Sigmoid colon (tissue), 7 donors: ENCODE results near the gene KAZN. TPM values are rescaled to one million over a fixed set of nuclear protein-coding genes. Genes with fewer than 3 reads are reported as not detected.

Experiments used
- DNase-seq: peaks from one replicate; pipeline ENCODE4 v3.0.0-alpha.2; 2019
- H3K27ac ChIP-seq, 4 donors: fragments of 200-600 bp; sonication (generic); one replicate each; pipeline ENCODE4 v1.5.1; 2016 to 2019; ENCODE audit warnings: mild to moderate bottlenecking in 1 of 4
- H3K27me3 ChIP-seq, 3 donors: fragments of 200-600 bp; sonication (generic); one replicate each; pipeline ENCODE4 v1.5.1; 2019; ENCODE audit warnings: mild to moderate bottlenecking in 1 of 3
- H3K36me3 ChIP-seq, 4 donors: fragments of 200-600 bp; sonication (generic); one replicate each; pipeline ENCODE4 v1.5.1; 2016 to 2019
- H3K4me1 ChIP-seq, 4 donors: fragments of 200-600 bp; sonication (generic); one replicate each; pipeline ENCODE4 v1.5.1; 2017 to 2019
- H3K4me3 ChIP-seq, 4 donors: fragments of 200-600 bp; sonication (generic); one replicate each; pipeline ENCODE4 v1.5.1; 2017 to 2019; ENCODE audit warnings: mild to moderate bottlenecking in 2 of 4, moderate library complexity in 1 of 4
- H3K9me3 ChIP-seq, 4 donors: fragments of 200-600 bp in 3 of 4; sonication (generic) in 3 of 4; one replicate each; pipeline versions ENCODE4 v1.5.1 to v1.6.1; 2013 to 2019
- EP300 ChIP-seq, 4 donors: sonication (generic); formaldehyde crosslinking; IDR thresholded peaks; one replicate each; pipeline ENCODE4 v1.6.1; 2017; ENCODE audit warnings: antibody characterized with exemption in 4 of 4
- POLR2A ChIP-seq, 2 donors: fragments of 450-650 bp; IDR thresholded peaks; one replicate each; pipeline ENCODE4 v1.6.1; 2016; ENCODE audit warnings: antibody characterized with exemption in 2 of 2, mild to moderate bottlenecking in 2 of 2, moderate library complexity in 2 of 2
- POLR2AphosphoS5 ChIP-seq, 4 donors: sonication (generic); formaldehyde crosslinking; IDR thresholded peaks; one replicate each; pipeline ENCODE4 v1.6.1; 2017; ENCODE audit warnings: antibody characterized with exemption in 4 of 4
- WGBS, 2 donors: extraction: QIAGEN DNeasy Blood & Tissue Kit; methylation state at CpG; one replicate each; pipeline ENCODE4 v1.1.7; 2013; 5-methylcytosine and 5-hydroxymethylcytosine counted together
- intact Hi-C: fragments of 100-400 bp; cut with DNase I; formaldehyde crosslinking; loops from one replicate; pipeline ENCODE4 v1.15.1; 2023
- polyA plus RNA-seq, 3 donors: library from polyadenylated mRNA; stranded (reverse); fragments of 200-250 nt; gene quantifications; one replicate each; pipeline ENCODE4 v1.2.3, GENCODE V29; 2013
- total RNA-seq, 4 donors: library from RNA; depleted of rRNA; stranded (reverse); fragments of >200 nt; gene quantifications; one replicate each; pipeline ENCODE4 v1.1.0, GENCODE V29; 2016
- TF ChIP-seq, protein P1 (sequence below), 4 experiments: fragments of 450-650 bp in 3 of 4; fragments of 200-600 bp in 1 of 4; IDR thresholded peaks; one replicate each; pipeline ENCODE4 v1.5.1; 2016 to 2019; ENCODE audit warnings: antibody characterized with exemption in 4 of 4, mild to moderate bottlenecking in 3 of 4, moderate library complexity in 2 of 4
- donor health status: healthy with polysubstance abuse.
- donor health status: Bipolar disorder and iron deficiency.
- donor health status: healthy.

Gene KAZN
- total and polyA plus RNA-seq, 7 donors: 2.5 to 11.4 (median 5.6) TPM

DNA sequence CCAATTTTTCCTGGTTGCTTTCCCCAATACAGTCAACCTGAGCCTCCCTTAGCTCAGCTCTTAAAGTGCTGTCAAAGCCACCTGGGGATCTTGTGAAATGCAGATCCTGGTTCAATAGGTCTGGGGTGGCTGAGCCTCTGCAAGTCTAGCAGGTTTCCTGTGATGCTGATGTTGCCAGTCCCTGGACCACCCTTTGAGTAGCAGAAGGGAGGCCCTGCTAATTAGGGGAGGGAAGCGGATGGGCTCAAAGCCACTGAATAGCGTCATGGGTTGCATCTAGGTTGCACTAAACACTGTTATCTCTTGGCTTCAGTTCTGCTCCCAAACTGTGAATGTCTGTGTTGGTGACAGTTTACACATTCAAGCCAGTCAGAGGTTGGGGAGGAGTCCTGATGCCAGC is 127.2 kb downstream of the KAZN start:
- TF ChIP-seq POLR2AphosphoS5 (IDR thresholded peaks at IDR 0.05): no peak
- no peak for TF ChIP-seq POLR2A (IDR thresholded peaks at IDR 0.05)
- TF ChIP-seq, protein P1, sequence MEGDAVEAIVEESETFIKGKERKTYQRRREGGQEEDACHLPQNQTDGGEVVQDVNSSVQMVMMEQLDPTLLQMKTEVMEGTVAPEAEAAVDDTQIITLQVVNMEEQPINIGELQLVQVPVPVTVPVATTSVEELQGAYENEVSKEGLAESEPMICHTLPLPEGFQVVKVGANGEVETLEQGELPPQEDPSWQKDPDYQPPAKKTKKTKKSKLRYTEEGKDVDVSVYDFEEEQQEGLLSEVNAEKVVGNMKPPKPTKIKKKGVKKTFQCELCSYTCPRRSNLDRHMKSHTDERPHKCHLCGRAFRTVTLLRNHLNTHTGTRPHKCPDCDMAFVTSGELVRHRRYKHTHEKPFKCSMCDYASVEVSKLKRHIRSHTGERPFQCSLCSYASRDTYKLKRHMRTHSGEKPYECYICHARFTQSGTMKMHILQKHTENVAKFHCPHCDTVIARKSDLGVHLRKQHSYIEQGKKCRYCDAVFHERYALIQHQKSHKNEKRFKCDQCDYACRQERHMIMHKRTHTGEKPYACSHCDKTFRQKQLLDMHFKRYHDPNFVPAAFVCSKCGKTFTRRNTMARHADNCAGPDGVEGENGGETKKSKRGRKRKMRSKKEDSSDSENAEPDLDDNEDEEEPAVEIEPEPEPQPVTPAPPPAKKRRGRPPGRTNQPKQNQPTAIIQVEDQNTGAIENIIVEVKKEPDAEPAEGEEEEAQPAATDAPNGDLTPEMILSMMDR (IDR thresholded peaks at IDR 0.05): no peak
- intact Hi-C loops: no loop called here
- Histone ChIP-seq H3K9me3 (no peaks in the 10 kb centered on the region), H3K36me3 (no peaks in the 10 kb centered on the region), H3K4me3 (no peak overlapping the region), H3K4me1 (peaks cover 0 to 5% (median 0%) of the 10 kb centered on the region in 4 donors), H3K27ac (no peak overlapping the region), H3K27me3 (no peaks in the 10 kb centered on the region)
- DNase-seq: no peak
- 78 to 83% methylated on average over 2 of the region's 2 CpGs for WGBS, 2 donors

DNA sequence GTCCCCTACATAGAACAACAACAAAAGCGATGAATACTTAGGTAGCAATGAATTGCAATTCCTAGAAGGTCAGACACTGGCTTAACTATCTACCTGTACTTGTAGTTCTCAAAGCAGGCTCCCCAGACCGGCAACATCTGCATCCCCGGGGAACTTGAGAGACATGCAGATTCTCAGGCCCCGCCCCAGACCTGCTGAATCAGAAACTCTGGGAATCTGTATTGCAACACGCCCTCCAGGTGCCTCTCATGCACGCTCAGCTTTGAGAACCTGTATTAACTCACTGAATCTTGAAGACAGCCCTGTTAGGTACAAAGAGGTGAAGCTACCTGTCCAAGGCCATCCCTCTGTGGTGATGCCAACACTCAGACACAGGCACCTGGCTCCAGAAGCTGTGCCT is 128.1 kb downstream of the KAZN start:
- Histone ChIP-seq H3K4me1 (peaks cover 0 to 5% (median 0%) of the 10 kb centered on the region in 4 donors), H3K27me3 (no peaks in the 10 kb centered on the region), H3K27ac (no peak overlapping the region), H3K36me3 (no peaks in the 10 kb centered on the region), H3K4me3 (no peak overlapping the region), H3K9me3 (no peaks in the 10 kb centered on the region)
- WGBS, 2 donors: 90% methylated on average over 6 of the region's 6 CpGs
- TF ChIP-seq, protein P1 (IDR thresholded peaks at IDR 0.05): no peak
- TF ChIP-seq EP300 (IDR thresholded peaks at IDR 0.05): no peak
- TF ChIP-seq POLR2AphosphoS5 (IDR thresholded peaks at IDR 0.05): no peak
- no peak for TF ChIP-seq POLR2A (IDR thresholded peaks at IDR 0.05)
- intact Hi-C loops: no loop called here
- DNase-seq: no peak

- Histone ChIP-seq H3K36me3 (no peaks in the 10 kb centered on the region), H3K9me3 (no peaks in the 10 kb centered on the region), H3K4me3 (no peak overlapping the region), H3K27ac (no peak overlapping the region), H3K27me3 (no peaks in the 10 kb centered on the region), H3K4me1 (peaks cover 0 to 5% (median 0%) of the 10 kb centered on the region in 4 donors)
- WGBS, 2 donors: 87% methylated on average over 7 of the region's 7 CpGs
- intact Hi-C loops: no loop called here
- DNase-seq: no peak
- TF ChIP-seq POLR2A (IDR thresholded peaks at IDR 0.05): no peak
- no peak for TF ChIP-seq POLR2AphosphoS5 (IDR thresholded peaks at IDR 0.05)
- TF ChIP-seq EP300 (IDR thresholded peaks at IDR 0.05): no peak
- TF ChIP-seq, protein P1 (IDR thresholded peaks at IDR 0.05): no peak
Observed at GRCh38 chr1:14728516-14728915, 130.0 kb downstream of the KAZN start.

DNA sequence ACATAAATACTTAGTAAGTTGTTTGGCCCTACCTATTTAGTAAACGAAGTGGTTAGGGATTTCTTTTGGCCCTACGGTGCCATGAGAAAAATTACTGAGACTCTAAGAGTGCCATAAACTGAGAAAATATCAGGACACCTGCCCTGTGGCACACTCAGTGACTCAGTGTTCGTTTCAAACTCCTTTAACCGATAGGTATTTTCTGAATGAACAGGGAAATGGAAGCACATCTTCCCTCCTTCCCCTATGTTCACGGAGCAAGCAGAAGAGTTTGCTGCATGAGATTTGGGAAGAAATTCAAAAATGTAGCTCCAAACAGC is 134.2 kb downstream of the KAZN start:
- H3K4me1 ChIP-seq: peaks cover 0 to 5% (median 0%) of the 10 kb centered on the region in 4 donors
- H3K27ac ChIP-seq: no peak overlapping the region
- TF ChIP-seq POLR2AphosphoS5 (IDR thresholded peaks at IDR 0.05) (no peak), POLR2A (IDR thresholded peaks at IDR 0.05) (no peak), EP300 (IDR thresholded peaks at IDR 0.05) (no peak)
- TF ChIP-seq, protein P1 (IDR thresholded peaks at IDR 0.05): no peak
- no peak for DNase-seq
- intact Hi-C loops: no loop called here
- H3K4me3 ChIP-seq: no peak overlapping the region
- H3K27me3 ChIP-seq: peaks cover 0 to 8% (median 0%) of the 10 kb centered on the region in 3 donors
- H3K36me3 ChIP-seq: no peaks in the 10 kb centered on the region
- 62 to 73% methylated on average over 5 of the region's 5 CpGs for WGBS, 2 donors
- no peaks in the 10 kb centered on the region for H3K9me3 ChIP-seq

DNA sequence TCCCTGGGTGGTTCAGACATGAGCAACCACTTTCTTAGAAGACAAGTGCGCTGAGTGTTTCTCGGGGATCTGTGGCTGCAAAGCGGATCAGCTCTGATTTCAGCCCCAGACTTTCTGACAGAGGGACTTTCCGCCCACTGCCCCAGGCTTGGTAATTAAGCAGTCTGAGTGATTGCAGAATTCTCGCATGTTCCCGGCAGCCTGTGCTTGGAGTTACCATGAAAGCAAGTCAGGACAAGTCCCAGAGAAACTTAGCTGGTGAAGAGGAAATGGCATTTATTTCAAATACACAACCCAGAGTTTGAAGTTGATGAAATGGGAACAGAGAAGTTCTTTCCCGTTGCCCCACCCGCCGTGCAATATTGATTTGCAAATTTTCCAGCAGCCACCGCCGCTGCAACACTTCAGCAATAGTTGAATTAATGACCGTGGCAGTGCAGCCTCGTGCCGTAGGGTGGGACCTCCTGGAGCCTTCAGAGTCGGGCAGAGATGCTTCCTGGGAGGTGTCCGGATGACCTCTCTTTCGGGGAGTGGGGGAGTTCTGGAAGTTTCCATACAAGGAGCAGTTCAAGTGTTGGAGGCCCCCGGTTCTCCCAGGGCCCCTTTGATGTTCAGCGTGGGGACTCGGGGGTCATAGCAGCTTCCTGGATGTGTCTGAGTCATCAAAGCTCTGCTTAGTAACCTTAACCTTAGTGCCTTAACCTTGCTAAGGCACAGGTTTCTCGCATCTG is 134.7 kb downstream of the KAZN start:
- DNase-seq: no peak

More for the DNA sequence above, 134.7 kb downstream of the KAZN start:
- intact Hi-C loops: no loop called here
- Histone ChIP-seq H3K27ac (no peak overlapping the region), H3K4me1 (peaks cover 0 to 5% (median 0%) of the 10 kb centered on the region in 4 donors), H3K36me3 (no peaks in the 10 kb centered on the region), H3K27me3 (peaks cover 0 to 9% (median 0%) of the 10 kb centered on the region in 3 donors), H3K4me3 (no peak overlapping the region), H3K9me3 (no peaks in the 10 kb centered on the region)
- TF ChIP-seq POLR2A (IDR thresholded peaks at IDR 0.05): no peak
- TF ChIP-seq, protein P1 (IDR thresholded peaks at IDR 0.05): no peak
- TF ChIP-seq EP300 (IDR thresholded peaks at IDR 0.05): no peak
- TF ChIP-seq POLR2AphosphoS5 (IDR thresholded peaks at IDR 0.05): no peak
- 63 to 79% methylated on average over 21 of the region's 21 CpGs for WGBS, 2 donors
